SK-N-SH (cell line): ENCODE data around the gene KIZ.

Source experiments
- CHD2 ChIP-seq: fragments of 150-350 bp; IDR thresholded peaks from 2 replicates; pipeline ENCODE4 v1.6.1; 2018; ENCODE audit warnings: low read length; ENCODE audit not compliant: partially characterized antibody
- EP300 ChIP-seq, 2 experiments: IDR thresholded peaks; 2 replicates each; pipeline versions ENCODE4 v1.4.0 to v1.6.1; 2012; ENCODE audit warnings: borderline replicate concordance in 1 of 2, low read depth in 1 of 2, low read length in 1 of 2
- EZH2phosphoT487 ChIP-seq: fragments of 200-600 bp; sonication (generic); IDR thresholded peaks from 2 replicates; pipeline ENCODE4 v1.6.1; 2017; ENCODE audit warnings: low read depth, mixed run types, mild to moderate bottlenecking, antibody characterized with exemption, moderate library complexity, borderline replicate concordance
- FOXJ3 ChIP-seq: sonication (generic); formaldehyde crosslinking; IDR thresholded peaks from 2 replicates; pipeline ENCODE4 v1.5.1; 2020; ENCODE audit warnings: mild to moderate bottlenecking, missing genetic modification reagents
- GATA2 ChIP-seq: sonication (generic); formaldehyde crosslinking; IDR thresholded peaks from 2 replicates; pipeline ENCODE4 v1.5.0; 2020; ENCODE audit warnings: mild to moderate bottlenecking, missing genetic modification reagents
- POLR2AphosphoS5 ChIP-seq: IDR thresholded peaks from 2 replicates; pipeline ENCODE4 v1.6.1; 2012; ENCODE audit warnings: low read depth, low read length
- RCOR1 ChIP-seq: fragments of 150-350 bp; IDR thresholded peaks from 2 replicates; pipeline ENCODE4 v1.6.1; 2017; ENCODE audit warnings: antibody characterized with exemption, low read length
- RXRA ChIP-seq: IDR thresholded peaks from 2 replicates; pipeline ENCODE4 v1.4.0; 2012; ENCODE audit warnings: low read depth, mild to moderate bottlenecking, borderline replicate concordance
- TF ChIP-seq, protein P1 (sequence below): fragments of 200-600 bp; sonication (generic); IDR thresholded peaks from 2 replicates; pipeline ENCODE4 v1.6.1; 2017; ENCODE audit warnings: antibody characterized with exemption, mild to moderate bottlenecking, moderate library complexity
- TF ChIP-seq, protein P2 (sequence below): IDR thresholded peaks from 2 replicates; pipeline ENCODE4 v1.4.0; 2012; ENCODE audit warnings: low read depth, borderline replicate concordance
- TF ChIP-seq, protein P3 (sequence below): IDR thresholded peaks from 2 replicates; pipeline ENCODE4 v1.6.1; 2012; ENCODE audit warnings: mild to moderate bottlenecking, low read depth, low read length, moderate library complexity
- TF ChIP-seq, protein P4 (sequence below): fragments of 150-350 bp; IDR thresholded peaks from 2 replicates; pipeline ENCODE4 v1.6.1; 2017; ENCODE audit warnings: antibody characterized with exemption, low read length, low read depth, borderline replicate concordance

DNA sequence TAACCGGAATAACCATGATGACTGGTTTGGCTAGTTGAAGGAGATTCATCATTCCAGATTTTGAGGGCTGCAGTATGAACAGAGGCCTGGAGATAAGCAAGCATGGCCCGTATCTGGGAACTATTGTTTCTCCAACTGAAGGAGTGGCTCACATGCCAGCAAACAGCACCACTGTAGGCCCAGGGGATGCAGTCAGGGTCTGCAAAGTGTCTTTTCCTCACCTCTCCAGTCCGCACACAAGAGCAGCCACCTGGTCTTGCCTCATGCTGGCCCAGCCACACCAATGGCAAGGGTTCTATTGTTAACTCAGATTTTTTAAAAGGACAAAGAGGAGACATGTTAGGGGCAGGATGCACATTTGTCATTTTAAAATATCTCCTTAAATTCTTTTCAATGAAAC is 55.1 kb downstream of the KIZ start:
- TF ChIP-seq, protein P1, sequence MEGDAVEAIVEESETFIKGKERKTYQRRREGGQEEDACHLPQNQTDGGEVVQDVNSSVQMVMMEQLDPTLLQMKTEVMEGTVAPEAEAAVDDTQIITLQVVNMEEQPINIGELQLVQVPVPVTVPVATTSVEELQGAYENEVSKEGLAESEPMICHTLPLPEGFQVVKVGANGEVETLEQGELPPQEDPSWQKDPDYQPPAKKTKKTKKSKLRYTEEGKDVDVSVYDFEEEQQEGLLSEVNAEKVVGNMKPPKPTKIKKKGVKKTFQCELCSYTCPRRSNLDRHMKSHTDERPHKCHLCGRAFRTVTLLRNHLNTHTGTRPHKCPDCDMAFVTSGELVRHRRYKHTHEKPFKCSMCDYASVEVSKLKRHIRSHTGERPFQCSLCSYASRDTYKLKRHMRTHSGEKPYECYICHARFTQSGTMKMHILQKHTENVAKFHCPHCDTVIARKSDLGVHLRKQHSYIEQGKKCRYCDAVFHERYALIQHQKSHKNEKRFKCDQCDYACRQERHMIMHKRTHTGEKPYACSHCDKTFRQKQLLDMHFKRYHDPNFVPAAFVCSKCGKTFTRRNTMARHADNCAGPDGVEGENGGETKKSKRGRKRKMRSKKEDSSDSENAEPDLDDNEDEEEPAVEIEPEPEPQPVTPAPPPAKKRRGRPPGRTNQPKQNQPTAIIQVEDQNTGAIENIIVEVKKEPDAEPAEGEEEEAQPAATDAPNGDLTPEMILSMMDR: no peak
- TF ChIP-seq EZH2phosphoT487 (no peak), FOXJ3 (CRISPR knock-in tag) (no peak), CHD2 (no peak), POLR2AphosphoS5 (no peak), EP300 (IDR thresholded peaks at IDR 0.05; ENCODE audit: borderline replicate concordance in 1 of 2, low read depth in 1 of 2, low read length in 1 of 2) (no peak), GATA2 (no peak), RCOR1 (no peak), RXRA (no peak)
- TF ChIP-seq, protein P2, sequence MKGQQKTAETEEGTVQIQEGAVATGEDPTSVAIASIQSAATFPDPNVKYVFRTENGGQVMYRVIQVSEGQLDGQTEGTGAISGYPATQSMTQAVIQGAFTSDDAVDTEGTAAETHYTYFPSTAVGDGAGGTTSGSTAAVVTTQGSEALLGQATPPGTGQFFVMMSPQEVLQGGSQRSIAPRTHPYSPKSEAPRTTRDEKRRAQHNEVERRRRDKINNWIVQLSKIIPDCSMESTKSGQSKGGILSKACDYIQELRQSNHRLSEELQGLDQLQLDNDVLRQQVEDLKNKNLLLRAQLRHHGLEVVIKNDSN: no peak
- TF ChIP-seq, protein P3, sequence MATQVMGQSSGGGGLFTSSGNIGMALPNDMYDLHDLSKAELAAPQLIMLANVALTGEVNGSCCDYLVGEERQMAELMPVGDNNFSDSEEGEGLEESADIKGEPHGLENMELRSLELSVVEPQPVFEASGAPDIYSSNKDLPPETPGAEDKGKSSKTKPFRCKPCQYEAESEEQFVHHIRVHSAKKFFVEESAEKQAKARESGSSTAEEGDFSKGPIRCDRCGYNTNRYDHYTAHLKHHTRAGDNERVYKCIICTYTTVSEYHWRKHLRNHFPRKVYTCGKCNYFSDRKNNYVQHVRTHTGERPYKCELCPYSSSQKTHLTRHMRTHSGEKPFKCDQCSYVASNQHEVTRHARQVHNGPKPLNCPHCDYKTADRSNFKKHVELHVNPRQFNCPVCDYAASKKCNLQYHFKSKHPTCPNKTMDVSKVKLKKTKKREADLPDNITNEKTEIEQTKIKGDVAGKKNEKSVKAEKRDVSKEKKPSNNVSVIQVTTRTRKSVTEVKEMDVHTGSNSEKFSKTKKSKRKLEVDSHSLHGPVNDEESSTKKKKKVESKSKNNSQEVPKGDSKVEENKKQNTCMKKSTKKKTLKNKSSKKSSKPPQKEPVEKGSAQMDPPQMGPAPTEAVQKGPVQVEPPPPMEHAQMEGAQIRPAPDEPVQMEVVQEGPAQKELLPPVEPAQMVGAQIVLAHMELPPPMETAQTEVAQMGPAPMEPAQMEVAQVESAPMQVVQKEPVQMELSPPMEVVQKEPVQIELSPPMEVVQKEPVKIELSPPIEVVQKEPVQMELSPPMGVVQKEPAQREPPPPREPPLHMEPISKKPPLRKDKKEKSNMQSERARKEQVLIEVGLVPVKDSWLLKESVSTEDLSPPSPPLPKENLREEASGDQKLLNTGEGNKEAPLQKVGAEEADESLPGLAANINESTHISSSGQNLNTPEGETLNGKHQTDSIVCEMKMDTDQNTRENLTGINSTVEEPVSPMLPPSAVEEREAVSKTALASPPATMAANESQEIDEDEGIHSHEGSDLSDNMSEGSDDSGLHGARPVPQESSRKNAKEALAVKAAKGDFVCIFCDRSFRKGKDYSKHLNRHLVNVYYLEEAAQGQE: no peak
- TF ChIP-seq, protein P4, sequence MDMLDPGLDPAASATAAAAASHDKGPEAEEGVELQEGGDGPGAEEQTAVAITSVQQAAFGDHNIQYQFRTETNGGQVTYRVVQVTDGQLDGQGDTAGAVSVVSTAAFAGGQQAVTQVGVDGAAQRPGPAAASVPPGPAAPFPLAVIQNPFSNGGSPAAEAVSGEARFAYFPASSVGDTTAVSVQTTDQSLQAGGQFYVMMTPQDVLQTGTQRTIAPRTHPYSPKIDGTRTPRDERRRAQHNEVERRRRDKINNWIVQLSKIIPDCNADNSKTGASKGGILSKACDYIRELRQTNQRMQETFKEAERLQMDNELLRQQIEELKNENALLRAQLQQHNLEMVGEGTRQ: no peak
